ENCODE results near the gene CYP1A1.

- TF ChIP-seq CTCF (conservative IDR thresholded peaks at IDR 0.05 in 1 of 2, IDR thresholded peaks at IDR 0.05 in 1 of 2; ENCODE audit: extremely low read depth in 1 of 2, insufficient read depth in 1 of 2, low read depth in 1 of 2, low read length in 2 of 2) (no peak), EZH2 (IDR thresholded peaks at IDR 0.05; ENCODE audit: borderline replicate concordance, low read length) (no peak)
Measured at GRCh38 chr15:74732846-74733245, 7.5 kb upstream of the CYP1A1 start.
